Stimulated activated CD8-positive, alpha-beta memory T cell treated with anti-CD3 and anti-CD28 coated beads, Interleukin-12 subunit alpha, Interleukin-12 subunit beta, amount 100 ng/mL, for 24 hours (primary cell): ENCODE data around the gene HNRNPA3.
"Not testable (repeated sequence)": the region's sequence is repeated elsewhere in the genome, so short reads cannot be mapped to it uniquely, and the experiment has no call there.

Source experiments
- DNase-seq: peaks from one replicate; pipeline ENCODE4 v3.0.0-alpha.2; 2020; ENCODE audit errors: extremely low read depth

Gene HNRNPA3

DNA sequence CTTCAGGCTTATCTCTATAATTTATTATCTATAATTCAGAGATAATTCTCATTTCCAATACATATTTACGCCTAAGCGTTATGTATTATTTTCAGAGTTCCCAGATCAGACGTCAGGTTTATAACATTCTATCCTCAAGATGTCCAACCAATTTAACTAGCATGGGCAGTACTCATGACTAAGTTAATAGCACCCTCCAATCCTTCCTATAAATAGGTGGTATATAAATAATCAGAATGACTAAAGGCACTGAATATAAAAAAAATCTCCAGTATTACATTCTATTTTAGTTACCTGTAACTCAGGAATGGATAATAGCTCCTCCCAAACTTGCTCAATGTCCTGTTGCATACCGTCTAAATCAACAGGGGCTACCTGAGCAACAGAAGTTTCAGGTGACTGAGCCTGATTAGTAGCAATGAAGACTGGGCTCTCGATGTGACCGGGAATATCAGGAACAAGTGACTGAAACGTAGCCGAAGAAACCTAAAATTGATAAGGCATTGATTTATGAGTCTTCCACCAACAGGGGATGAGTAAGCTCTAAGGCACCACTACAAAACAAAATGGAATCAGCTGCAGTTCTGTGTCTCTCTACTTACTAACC lies 19.6 kb downstream of the HNRNPA3 start:
- no peak for DNase-seq

DNA sequence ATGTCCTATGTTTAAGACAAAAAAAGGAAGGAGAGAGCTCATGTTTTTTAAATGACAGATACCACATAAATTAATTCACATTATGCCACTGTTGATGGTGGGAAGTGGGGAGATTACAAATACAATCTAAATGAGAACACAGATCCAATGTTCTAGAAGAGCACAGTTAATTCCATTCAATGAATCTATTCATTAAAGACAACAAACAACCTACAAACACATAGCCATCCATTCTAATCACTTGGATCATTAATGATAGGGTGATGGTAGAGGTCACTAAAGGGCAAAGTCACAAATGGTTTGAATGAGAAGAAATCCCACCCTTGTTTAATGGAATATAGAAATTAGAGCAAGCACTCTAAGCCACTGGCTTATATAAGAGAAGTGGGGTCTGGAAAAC lies 21.7 kb downstream of the HNRNPA3 start:
- DNase-seq, result no peak

DNA sequence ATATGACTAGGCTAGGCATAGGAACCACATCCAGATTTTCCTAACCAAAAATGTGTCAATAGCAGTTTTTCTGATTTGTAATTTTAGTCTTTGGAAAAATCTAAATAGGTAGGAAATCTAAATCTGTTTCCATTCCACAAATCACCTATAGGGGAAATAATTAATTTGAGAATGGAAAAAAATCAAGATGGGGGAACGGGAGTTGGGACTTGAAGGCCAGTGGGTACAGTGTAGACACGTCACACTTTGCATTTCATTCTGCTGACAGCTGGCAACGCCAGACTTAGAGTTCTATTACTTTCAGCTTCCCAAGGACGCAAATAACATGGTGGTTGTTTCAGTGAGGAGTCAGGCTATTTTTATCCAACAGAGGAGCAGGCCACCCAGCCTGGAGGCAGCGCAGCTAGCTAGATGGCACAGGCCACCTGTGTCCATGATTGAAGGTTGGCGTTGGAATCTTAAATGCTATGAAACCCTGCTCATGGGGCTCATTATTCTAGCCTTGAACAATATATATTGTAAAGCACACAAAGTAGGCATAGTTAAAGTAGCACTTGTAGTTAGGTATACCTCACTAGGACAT lies 23.4 kb downstream of the HNRNPA3 start:
- DNase-seq, result no peak

DNA sequence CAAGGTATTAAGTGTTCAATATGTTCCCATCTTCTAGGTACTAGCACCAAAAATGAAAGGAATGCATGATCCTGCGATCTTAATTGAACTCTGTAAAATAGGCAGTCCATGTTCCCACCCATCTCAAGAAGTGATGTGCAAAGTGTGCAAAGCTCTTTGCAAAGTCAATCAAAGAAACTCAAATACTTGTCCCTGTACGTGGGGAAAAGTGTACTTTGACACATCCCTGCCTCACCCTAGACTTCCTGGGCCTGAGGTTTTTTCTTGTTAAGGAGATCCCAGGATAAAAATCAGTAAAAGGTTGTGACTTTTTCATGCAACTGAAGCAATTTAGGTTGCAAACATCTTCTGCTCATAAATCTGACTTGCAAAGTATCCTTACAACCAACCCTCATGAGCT lies 25.3 kb downstream of the HNRNPA3 start:
- DNase-seq, result no peak

DNA sequence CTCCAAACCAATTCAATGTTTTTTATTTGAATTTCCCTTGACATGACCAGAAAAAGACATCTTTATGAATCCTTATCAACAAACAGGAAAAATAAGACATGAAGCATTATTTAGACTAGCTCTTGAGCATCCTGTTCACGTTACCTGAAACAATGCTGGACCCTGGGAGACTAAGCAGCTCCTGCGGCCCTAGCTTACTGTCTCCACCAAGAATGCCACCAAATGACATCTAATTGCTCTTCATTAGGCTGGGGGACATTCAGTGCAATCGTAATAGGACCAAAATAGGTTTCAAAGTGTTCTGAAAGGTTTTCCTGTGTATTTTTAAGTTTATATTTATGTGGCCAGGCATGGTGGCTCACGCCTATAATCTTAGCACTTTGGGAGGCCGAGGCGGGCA lies 26.5 kb downstream of the HNRNPA3 start:
- no peak for DNase-seq

DNA sequence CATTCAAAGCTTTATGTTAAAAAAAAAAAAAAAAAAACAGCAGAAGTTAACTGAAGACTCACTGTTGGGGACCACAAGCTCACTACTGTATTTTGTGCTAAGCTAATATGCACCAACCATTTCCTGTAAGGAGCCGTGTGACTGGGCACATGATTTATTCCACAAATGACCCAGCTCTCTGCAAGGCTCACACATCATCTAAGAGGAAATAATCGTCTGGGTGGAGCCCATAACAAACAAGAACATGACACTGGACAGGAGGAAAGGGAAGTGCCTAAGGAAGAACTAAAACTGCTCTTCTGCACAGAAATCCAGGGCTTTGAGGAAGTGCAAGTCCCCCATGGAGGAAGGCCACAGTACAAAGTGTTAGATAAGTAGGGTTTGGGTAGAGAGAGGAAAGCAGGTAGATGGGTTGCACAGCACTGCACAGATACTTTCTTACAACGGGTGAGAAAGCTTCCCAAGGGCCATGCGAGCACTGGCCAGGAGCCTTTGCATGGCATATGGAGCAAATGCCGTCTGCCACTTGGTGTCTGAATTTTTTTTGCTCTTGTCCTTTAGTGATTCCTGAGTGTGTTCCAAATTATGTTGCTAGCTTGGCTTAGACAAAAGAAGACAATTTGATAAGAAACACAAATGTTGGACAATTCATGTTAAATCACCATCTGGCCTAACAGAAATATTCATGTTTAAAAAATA lies 27.5 kb downstream of the HNRNPA3 start:
- DNase-seq, result no peak

DNA sequence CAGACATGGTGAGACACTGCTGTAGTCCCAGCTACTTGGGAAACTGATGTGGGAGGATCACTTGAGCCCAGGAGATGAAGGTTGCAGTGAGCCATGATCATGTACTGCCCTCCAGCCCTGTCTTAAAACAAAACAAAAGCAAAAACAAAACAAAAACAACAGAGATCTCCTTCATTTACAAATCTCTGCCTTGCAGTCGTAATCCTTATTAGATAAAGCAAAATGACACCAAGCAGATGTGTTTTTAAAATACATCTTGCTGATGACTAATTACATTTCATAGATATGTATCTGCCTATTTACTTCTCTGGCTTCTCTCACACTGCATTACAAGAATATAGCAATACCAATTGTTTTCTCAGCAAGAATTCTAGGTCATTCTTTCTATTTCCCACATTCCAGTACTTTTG lies 29.1 kb downstream of the HNRNPA3 start:
- DNase-seq, result no peak

DNA sequence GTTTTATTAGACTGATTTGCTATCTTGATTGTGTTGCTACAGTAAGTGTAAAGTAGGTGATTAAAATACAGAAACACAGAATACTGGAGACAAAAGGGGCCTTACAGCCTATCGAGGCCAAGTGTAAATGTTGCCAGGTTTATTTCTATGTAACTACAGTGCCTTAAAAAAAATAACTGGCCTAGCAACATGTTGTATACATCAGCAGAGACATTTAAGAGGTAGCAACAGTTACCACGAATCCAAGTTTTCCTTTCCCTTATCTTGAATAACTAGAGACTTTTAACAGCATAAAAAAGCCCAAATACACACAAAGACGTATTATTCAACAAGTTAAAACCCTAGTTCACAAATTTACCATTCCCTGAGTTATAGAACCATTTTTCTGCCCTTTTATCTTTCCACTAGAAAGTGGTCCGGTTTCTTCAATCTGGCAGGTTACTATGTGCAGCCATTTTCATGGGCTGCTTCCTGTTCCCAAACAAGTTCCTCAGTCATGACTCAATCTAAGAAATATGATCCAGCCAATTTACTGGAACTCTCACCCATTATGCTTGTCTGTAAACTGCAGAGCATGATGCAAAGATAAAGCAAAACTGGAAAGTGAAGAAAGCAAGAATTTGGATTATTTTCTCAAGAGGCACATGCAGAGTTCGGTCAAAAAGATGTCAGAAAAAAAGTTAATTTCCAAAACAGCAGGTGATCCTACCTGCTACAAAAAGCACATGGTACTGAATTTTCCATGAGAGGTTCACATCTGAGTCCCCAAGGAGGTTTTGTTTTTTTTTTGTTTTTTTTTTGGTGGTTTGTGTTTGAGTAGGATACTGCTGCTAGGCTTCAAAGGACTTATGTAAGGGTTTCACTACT lies 29.8 kb downstream of the HNRNPA3 start:
- no peak for DNase-seq

DNA sequence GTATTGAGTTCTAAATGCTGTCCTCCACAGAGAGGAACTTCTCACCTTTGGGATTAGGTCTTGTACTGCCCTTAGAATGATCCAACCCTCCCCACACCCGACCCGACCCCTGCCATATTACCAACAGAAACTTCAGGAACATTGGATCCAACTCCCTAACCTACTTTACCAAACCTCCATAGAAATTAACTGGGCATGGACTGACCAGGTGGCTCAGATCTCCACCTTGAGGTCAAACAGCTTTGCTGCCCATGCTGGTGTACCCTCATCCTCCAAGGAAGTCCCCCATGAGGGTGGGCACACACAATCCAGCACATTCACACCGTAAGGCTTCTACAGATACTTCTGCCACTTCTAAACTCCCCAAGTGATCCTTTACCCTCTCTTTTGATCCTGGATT lies 30.5 kb downstream of the HNRNPA3 start:
- DNase-seq, result no peak

DNA sequence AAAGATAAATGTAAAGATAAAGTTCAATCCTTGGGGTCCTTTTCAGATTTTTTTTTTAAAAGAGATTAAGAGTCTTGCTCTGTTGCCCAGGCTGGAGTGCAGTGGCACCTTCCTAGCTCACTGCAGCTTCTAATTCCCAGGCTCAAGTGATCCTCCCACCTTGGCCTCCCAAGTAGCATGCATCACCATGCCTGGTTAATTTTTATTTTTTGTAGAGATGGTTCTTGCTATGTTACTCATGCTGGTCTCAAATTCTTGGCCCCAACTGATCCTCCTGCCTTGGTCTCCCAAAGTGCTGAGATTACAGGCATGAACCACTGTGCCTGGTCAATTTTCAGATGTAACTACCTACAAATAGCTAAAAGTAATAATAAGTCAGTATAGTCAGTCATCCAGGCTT lies 30.9 kb downstream of the HNRNPA3 start:
- DNase-seq, result no peak

DNA sequence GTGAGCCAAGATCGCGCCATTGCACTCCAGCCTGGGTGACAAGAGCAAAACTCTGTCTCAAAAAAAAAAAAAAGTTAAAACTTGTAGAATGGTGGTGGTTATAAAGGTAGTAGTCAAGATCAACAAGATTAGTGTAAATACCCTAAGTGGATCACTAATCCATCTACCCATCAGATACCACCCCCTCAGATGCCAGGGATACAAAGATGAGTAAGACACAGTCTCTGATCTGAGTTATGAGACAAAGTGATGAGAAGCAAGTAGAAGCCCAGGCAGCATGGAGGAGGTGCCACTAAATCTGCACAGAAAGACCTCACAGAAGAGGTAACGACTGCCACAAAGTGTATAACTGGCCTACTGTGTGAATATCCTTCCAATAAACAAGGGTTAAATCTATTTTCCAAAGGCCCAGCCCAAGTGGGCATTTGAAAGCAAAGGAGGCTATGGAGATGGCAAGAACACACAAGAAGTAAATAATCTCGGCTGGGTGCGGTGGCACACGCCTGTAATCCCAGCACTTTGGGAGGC lies 31.7 kb downstream of the HNRNPA3 start:
- DNase-seq, result no peak

DNA sequence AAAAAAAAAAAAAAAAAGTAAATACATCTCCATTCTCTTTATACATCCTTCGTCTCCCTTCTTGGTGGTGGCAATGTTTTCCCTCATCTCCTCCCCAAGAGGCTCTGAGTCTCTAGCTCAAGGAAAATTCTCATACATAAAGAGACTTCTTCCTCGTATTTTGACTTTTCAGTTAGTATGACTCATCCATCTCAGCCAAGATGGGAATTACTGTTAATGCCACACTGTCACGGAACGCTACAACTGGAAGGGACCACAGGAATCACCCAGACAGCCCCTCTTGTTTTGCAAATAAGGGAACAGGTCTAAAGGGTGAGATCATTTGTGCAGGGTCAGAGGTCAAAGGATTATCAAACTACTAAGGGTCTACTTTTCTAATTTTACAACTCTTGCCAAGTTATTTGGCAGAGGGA lies 32.4 kb downstream of the HNRNPA3 start:
- no peak for DNase-seq

DNA sequence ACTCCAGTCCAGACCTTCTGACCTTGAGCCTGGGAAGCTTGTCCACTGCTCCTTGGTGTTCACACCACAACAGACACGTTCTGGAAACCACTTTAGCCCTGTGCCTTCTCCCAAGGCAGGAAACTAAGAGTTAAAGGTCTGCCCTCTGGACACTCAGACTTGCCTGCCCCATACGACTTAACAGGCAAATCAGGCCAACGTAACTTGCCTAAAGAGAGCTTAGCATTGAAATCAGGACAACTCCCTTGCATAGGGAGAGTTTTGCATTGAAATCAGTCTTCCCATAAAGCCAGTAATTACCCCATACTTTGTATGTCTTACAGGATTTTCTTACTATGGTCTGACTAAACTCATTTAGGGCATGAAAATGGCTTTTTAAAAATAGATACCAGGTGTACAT lies 33.4 kb downstream of the HNRNPA3 start:
- no peak for DNase-seq

DNA sequence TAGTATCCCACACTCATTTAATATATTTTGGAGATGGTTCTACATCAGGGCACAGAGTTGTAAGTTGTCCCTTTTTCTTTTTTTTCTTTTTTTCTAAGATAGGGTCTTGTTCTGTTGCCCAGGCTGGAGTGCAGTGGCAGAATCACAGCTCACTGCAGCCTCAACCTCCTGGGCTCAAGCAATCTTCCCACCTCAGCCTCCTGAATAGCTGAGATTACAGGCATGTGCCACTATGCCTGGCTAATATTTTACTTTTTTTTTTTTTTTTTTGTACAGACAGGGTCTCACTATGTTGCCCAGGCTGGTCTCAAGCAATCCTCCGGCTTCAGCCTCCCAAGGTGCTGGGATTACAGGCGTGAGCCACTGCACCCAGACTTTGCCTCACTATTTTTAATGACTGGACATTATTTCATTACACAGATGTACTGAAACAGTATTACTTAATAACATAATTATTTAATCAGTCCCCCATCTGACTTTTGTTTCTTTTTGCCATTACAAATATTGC lies 34.0 kb downstream of the HNRNPA3 start:
- DNase-seq, result not testable (repeated sequence)

DNA sequence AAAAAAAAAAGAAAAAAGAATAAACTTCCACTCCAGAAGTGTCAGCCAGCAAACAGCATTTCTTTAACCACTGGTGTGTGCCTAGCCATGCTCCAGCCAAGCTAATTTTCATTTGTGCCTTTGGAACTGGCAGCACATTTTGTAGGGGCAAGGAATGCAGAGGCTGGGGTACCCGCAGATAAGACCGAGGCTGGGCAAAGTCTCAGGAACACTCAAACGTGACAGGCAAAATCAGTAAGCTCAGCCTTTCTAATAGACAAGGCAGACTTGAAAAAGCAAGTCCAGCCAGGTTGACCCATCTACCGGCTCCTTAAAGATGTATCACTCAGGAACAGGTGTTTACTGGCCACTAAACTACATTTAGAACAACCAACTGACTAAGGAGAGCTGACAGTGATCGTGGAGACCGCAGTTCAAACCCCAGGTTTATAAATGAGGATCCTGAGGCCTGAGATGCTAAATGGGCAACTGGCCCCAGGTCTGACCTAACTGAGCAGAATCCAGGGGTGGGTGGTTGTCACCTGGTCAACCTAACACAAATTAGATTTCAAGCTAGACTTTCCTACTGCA lies 35.2 kb downstream of the HNRNPA3 start:
- DNase-seq, result no peak

DNA sequence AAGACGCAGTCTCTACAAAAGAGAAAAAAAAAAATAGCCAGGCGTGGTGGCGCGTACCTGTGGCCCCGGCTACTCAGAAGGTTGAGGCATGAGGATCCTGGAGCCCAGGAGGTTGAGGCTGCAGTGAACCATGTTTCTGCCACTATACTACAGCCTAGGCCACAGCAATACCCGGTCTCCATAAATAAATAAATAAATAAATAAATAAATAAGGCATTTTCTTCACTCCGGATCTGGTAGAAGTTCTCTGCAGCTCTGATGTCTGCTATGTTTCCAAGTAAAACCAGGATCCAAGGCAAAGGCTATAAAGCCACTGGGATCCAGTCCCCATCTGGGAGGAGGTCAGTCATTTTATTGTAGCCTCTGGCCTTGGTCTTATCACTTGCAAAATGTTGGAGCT lies 36.4 kb downstream of the HNRNPA3 start:
- DNase-seq, result no peak

DNA sequence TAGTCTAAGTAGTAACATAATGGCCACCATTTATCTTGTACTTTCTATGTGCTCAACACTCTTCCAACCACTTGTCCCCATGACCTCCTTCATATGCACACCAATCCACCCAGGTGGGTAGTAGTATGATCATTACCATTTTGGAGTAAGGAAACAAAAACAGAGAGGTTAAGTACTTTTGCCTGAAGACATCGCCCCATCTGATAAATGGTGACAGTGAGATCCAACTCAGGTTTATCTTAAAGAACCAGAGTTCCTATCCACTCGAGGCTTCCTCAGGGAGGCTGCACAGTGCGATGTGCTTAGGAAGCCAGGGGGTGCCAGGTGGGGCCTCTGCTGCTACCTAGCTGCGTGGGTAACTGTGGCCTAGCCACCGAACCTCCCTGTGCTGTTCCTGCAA lies 37.9 kb downstream of the HNRNPA3 start:
- DNase-seq, result no peak

DNA sequence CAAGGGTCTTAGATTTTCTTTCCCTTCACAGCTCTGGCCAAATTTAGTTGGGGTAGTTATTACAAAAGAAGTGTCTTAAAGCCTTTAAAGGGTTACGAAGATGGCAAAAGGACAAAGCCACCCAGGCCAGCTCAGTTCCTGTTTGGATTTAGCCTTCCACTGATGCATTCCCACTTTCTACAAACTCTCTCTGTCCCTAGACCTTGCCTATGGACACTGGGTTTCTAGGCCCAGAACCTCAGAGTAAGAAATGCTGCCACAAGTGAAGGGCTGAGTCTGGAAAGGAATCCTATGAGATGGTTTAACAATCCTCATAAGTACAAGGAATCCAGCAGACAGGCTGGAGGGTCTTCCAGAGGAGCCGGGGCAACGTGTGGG lies 38.6 kb downstream of the HNRNPA3 start:
- no peak for DNase-seq

DNA sequence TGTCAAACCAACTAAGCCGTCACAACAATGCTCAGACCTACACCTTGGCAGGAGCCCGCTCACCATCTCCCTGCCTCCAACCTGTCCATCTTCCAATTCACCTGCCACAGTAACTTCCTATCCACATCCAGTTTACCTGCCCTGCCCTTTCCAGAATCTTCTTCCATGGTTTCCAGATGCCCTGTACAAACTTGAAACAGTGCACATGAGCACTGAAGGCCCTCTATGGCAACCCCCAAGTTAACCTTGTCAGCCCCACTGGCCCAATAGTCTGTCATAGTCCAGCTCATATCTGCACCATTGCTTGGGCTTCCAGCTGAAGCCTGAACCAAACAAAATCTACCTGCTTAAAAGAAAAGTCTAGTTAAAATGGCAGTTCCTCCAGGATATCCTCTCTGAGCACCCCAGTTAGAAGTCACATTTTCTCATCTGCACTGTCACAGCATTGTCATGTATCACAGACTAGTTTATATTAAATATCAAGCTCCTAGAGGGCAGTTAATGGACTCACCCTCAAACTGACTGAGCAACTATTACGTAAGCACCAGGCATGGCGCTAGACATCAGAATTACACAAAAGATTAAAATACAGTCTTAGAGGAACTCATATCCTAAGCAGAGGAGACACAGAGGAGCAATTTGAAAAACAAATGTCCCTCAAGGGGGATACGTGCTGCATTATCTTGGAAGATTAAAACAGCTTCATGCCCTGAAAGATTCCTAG lies 40.4 kb downstream of the HNRNPA3 start:
- DNase-seq, result no peak

DNA sequence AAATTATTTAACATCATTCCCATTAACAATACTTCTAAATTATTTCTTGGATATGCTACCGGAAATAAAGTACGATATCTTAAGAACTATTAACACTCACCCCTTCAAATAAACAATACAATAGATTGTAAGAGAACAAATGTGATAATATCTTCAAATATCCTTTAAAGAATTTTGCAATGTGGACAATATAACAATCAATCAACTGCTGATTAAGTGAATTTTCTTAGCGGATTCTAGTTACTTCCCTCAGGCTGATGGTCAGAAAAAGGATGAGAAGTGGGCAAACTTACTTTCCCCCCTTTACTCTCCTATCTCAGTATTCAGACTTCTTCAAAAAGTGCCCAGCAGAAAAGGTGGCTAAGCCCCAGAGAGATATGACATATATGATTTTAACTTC lies 41.1 kb downstream of the HNRNPA3 start:
- DNase-seq, result no peak
